Ectodermal cell (in vitro differentiated cells): ENCODE results near the gene GNAQ.

ENCODE experiments used
- H3K27ac ChIP-seq: 2 replicates; pipeline ENCODE4 v1.7.0; 2013; ENCODE audit warnings: mild to moderate bottlenecking, low read depth, low read length; ENCODE audit not compliant: insufficient read depth, poor library complexity, severe bottlenecking
- H3K27me3 ChIP-seq: 2 replicates; pipeline ENCODE4 v1.7.0; 2013; ENCODE audit warnings: mild to moderate bottlenecking, low read length; ENCODE audit not compliant: insufficient read depth, control insufficient read depth, poor library complexity, severe bottlenecking
- H3K36me3 ChIP-seq: one replicate; pipeline ENCODE4 v1.7.0; 2013; ENCODE audit warnings: low read length; ENCODE audit not compliant: control insufficient read depth, insufficient read depth
- H3K4me1 ChIP-seq: one replicate; pipeline ENCODE4 v1.7.0; 2013; ENCODE audit warnings: low read length; ENCODE audit not compliant: control insufficient read depth, insufficient read depth
- H3K4me3 ChIP-seq: 2 replicates; pipeline ENCODE4 v1.7.0; 2013; ENCODE audit warnings: low read depth, low read length, control low read depth; ENCODE audit not compliant: insufficient read depth
- H3K9me3 ChIP-seq: 2 replicates; pipeline ENCODE4 v1.7.0; 2013; ENCODE audit warnings: mild to moderate bottlenecking, low read length, moderate library complexity; ENCODE audit not compliant: control insufficient read depth
- WGBS, 2 experiments: methylation state at CpG; one replicate each; pipeline ENCODE4 v1.1.7; 2013; ENCODE audit warnings: missing lambda C conversion rate in 2 of 2; 5-methylcytosine and 5-hydroxymethylcytosine counted together

GNAQ gene

GRCh38 chr9:77805810-77806209, 225.8 kb downstream of the GNAQ start:
- H3K4me3 ChIP-seq = no peak overlapping the region
- 71% methylated on average over 1 of the region's 2 CpGs; no CpG with 5 or more reads in 1 of the 2 experiments for WGBS, 2 experiments
- no peaks in the 10 kb centered on the region for H3K4me1 ChIP-seq
- no peaks in the 10 kb centered on the region for H3K27me3 ChIP-seq
- no peak overlapping the region for H3K27ac ChIP-seq
- no peaks in the 10 kb centered on the region for H3K36me3 ChIP-seq
- no peaks in the 10 kb centered on the region for H3K9me3 ChIP-seq

GRCh38 chr9:77803423-77803822, 228.2 kb downstream of the GNAQ start:
- no peaks in the 10 kb centered on the region for H3K9me3 ChIP-seq
- WGBS, 2 experiments = 94 to 95% methylated on average over 1 of the region's 1 CpG
- no peaks in the 10 kb centered on the region for H3K36me3 ChIP-seq
- no peaks in the 10 kb centered on the region for H3K27me3 ChIP-seq
- no peak overlapping the region for H3K4me3 ChIP-seq
- H3K27ac ChIP-seq = no peak overlapping the region
- no peaks in the 10 kb centered on the region for H3K4me1 ChIP-seq

- no peaks in the 10 kb centered on the region for H3K9me3 ChIP-seq
- no peaks in the 10 kb centered on the region for H3K4me1 ChIP-seq
- WGBS, 2 experiments = 55 to 85% methylated on average over 3 to 7 of the region's 7 CpGs
- no peak overlapping the region for H3K27ac ChIP-seq
- no peaks in the 10 kb centered on the region for H3K36me3 ChIP-seq
- H3K27me3 ChIP-seq = no peaks in the 10 kb centered on the region
- no peak overlapping the region for H3K4me3 ChIP-seq
Observed at GRCh38 chr9:77802515-77803293, 228.9 kb downstream of the GNAQ start.

- Histone ChIP-seq H3K27me3 (no peaks in the 10 kb centered on the region), H3K9me3 (no peaks in the 10 kb centered on the region), H3K4me3 (no peak overlapping the region), H3K27ac (no peak overlapping the region), H3K36me3 (no peaks in the 10 kb centered on the region), H3K4me1 (no peaks in the 10 kb centered on the region)
- WGBS, 2 experiments = 92 to 94% methylated on average over 2 to 3 of the region's 3 CpGs
Observed at GRCh38 chr9:77802064-77802463, 229.5 kb downstream of the GNAQ start.

- Histone ChIP-seq H3K9me3 (no peaks in the 10 kb centered on the region), H3K4me3 (no peak overlapping the region), H3K27ac (no peak overlapping the region), H3K36me3 (no peaks in the 10 kb centered on the region), H3K27me3 (no peaks in the 10 kb centered on the region), H3K4me1 (no peaks in the 10 kb centered on the region)
- 96 to 100% methylated on average over 3 of the region's 3 CpGs for WGBS, 2 experiments
Observed at GRCh38 chr9:77800924-77801551, 230.6 kb downstream of the GNAQ start.

- Histone ChIP-seq H3K4me3 (no peak overlapping the region), H3K27me3 (no peaks in the 10 kb centered on the region), H3K9me3 (no peaks in the 10 kb centered on the region), H3K36me3 (no peaks in the 10 kb centered on the region), H3K27ac (no peak overlapping the region), H3K4me1 (no peaks in the 10 kb centered on the region)
- WGBS, 2 experiments = no CpG with 5 or more reads among the region's 1 CpG
Observed at GRCh38 chr9:77798140-77798539, 233.5 kb downstream of the GNAQ start.

- Histone ChIP-seq H3K27ac (no peak overlapping the region), H3K4me1 (no peaks in the 10 kb centered on the region), H3K4me3 (no peak overlapping the region), H3K9me3 (no peaks in the 10 kb centered on the region), H3K36me3 (no peaks in the 10 kb centered on the region), H3K27me3 (no peaks in the 10 kb centered on the region)
- WGBS, 2 experiments = 96 to 100% methylated on average over 1 to 3 of the region's 3 CpGs
Observed at GRCh38 chr9:77794985-77795384, 236.6 kb downstream of the GNAQ start.

GRCh38 chr9:77793849-77794248, 237.8 kb downstream of the GNAQ start:
- Histone ChIP-seq H3K27me3 (no peaks in the 10 kb centered on the region), H3K4me1 (no peaks in the 10 kb centered on the region), H3K27ac (no peak overlapping the region), H3K36me3 (no peaks in the 10 kb centered on the region), H3K9me3 (no peaks in the 10 kb centered on the region), H3K4me3 (no peak overlapping the region)
- WGBS, 2 experiments = 93 to 94% methylated on average over 2 of the region's 2 CpGs

GRCh38 chr9:77789891-77790290, 241.7 kb downstream of the GNAQ start:
- Histone ChIP-seq H3K27me3 (no peaks in the 10 kb centered on the region), H3K4me1 (no peaks in the 10 kb centered on the region), H3K9me3 (no peaks in the 10 kb centered on the region), H3K4me3 (no peak overlapping the region), H3K36me3 (no peaks in the 10 kb centered on the region), H3K27ac (no peak overlapping the region)
- WGBS, 2 experiments = 93 to 95% methylated on average over 5 of the region's 5 CpGs

- Histone ChIP-seq H3K4me1 (no peaks in the 10 kb centered on the region), H3K36me3 (no peaks in the 10 kb centered on the region)
- WGBS, 2 experiments = 90 to 98% methylated on average over 2 of the region's 2 CpGs
Observed at GRCh38 chr9:77785341-77785740, 246.3 kb downstream of the GNAQ start.

More at GRCh38 chr9:77785341-77785740, 246.3 kb downstream of the GNAQ start:
- Histone ChIP-seq H3K4me3 (no peak overlapping the region), H3K27me3 (no peaks in the 10 kb centered on the region), H3K27ac (no peak overlapping the region), H3K9me3 (no peaks in the 10 kb centered on the region)
